DOHH2 (cell line): ENCODE data around the gene CACHD1.

Experiments used
- H3F3A ChIP-seq: fragments of 200-600 bp; sonication (generic), shearing (Covaris generic); 2 replicates; pipeline ENCODE4 v1.6.0; 2016; ENCODE audit warnings: antibody characterized with exemption, mild to moderate bottlenecking; ENCODE audit not compliant: control insufficient read depth, insufficient read depth
- H3K27ac ChIP-seq: fragments of 200-600 bp; sonication (generic); 2 replicates; pipeline ENCODE4 v1.5.1; 2014; ENCODE audit warnings: low read depth, mild to moderate bottlenecking, low read length, moderate library complexity
- H3K27me3 ChIP-seq: fragments of 200-600 bp; sonication (generic); 2 replicates; pipeline ENCODE4 v1.6.1; 2014; ENCODE audit warnings: mild to moderate bottlenecking, low read length, mixed read lengths; ENCODE audit not compliant: control insufficient read depth
- H3K36me3 ChIP-seq: fragments of 200-600 bp; sonication (generic); 2 replicates; pipeline ENCODE4 v1.6.1; 2014; ENCODE audit warnings: mild to moderate bottlenecking, low read length, moderate library complexity, mixed read lengths; ENCODE audit not compliant: control insufficient read depth
- H3K4me1 ChIP-seq: fragments of 200-600 bp; sonication (generic); 2 replicates; pipeline ENCODE4 v1.6.1; 2014; ENCODE audit warnings: mild to moderate bottlenecking, low read length, mixed read lengths; ENCODE audit not compliant: control insufficient read depth
- H3K4me2 ChIP-seq: fragments of 200-600 bp; sonication (generic); 2 replicates; pipeline ENCODE4 v1.6.0; 2014; ENCODE audit warnings: mild to moderate bottlenecking, low read length, moderate library complexity
- H3K4me3 ChIP-seq: fragments of 200-600 bp; sonication (generic); 2 replicates; pipeline ENCODE4 v1.5.1; 2014; ENCODE audit warnings: mild to moderate bottlenecking, low read length, mixed read lengths
- H3K79me2 ChIP-seq: fragments of 200-600 bp; sonication (generic); 2 replicates; pipeline ENCODE4 v1.6.1; 2014; ENCODE audit warnings: mild to moderate bottlenecking, low read length, mixed read lengths; ENCODE audit not compliant: control insufficient read depth
- H3K9me2 ChIP-seq: fragments of 200-600 bp; sonication (generic); replicated peaks from 2 replicates; pipeline ENCODE4 v1.6.1; 2014; ENCODE audit warnings: mild to moderate bottlenecking, low read length, mixed read lengths; ENCODE audit not compliant: control insufficient read depth
- H3K9me3 ChIP-seq: fragments of 200-600 bp; sonication (generic); 2 replicates; pipeline ENCODE4 v1.6.1; 2014; ENCODE audit warnings: antibody characterized with exemption, low read length, mixed read lengths; ENCODE audit not compliant: control insufficient read depth, insufficient read depth
- H4K20me1 ChIP-seq: fragments of 200-600 bp; sonication (generic); 2 replicates; pipeline ENCODE4 v1.6.0; 2014; ENCODE audit warnings: low read depth, mild to moderate bottlenecking, antibody characterized with exemption, low read length, moderate library complexity; ENCODE audit not compliant: control insufficient read depth, insufficient read depth
- CTCF ChIP-seq: fragments of 200-600 bp; sonication (generic); IDR thresholded peaks from one replicate; pipeline ENCODE4 v1.5.1; 2014; ENCODE audit warnings: antibody characterized with exemption, mild to moderate bottlenecking, low read depth, low read length; ENCODE audit not compliant: poor library complexity, severe bottlenecking
- EZH2phosphoT487 ChIP-seq: fragments of 200-600 bp; sonication (generic); IDR thresholded peaks from 2 replicates; pipeline ENCODE4 v1.6.1; 2017; ENCODE audit warnings: borderline replicate concordance, mild to moderate bottlenecking, antibody characterized with exemption, low read length, moderate library complexity, mixed read lengths

The CACHD1 gene

DNA sequence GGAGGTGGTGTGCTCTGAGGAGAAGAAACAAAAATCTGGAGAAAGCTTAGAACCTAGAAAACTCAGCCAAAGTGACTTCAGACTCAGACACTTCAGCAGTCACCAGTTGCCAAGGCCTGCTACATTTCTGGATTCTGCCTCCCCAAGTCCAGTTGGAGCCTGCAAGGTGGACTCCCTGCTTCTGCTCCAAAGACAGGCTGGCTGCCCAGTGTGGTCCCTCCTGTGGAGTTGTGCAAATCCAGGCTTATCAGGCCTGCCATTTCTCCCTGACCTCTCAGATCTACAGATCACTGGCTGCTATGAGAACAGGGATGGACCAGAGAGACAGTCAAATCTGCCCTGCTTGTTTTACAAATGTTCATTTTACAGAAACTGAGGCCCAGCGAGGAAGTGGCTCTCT, 9.9 kb downstream of the CACHD1 start:
- no peak overlapping the region for H3K4me3 ChIP-seq
- no peak for TF ChIP-seq CTCF
- no peak for TF ChIP-seq EZH2phosphoT487
- no peaks in the 10 kb centered on the region for H3K36me3 ChIP-seq
- no peak overlapping the region for H3K4me2 ChIP-seq
- no peaks in the 10 kb centered on the region for H3K4me1 ChIP-seq
- H3F3A ChIP-seq = no peaks in the 10 kb centered on the region
- H3K79me2 ChIP-seq = no peaks in the 10 kb centered on the region
- peaks cover 8% of the 10 kb centered on the region; the same call in 1 of the 2 replicates for H3K27me3 ChIP-seq
- H3K9me2 ChIP-seq = no peaks in the 10 kb centered on the region
- H4K20me1 ChIP-seq = no peaks in the 10 kb centered on the region; the same call in 1 of the 2 replicates
- H3K27ac ChIP-seq = no peak overlapping the region
- no peaks in the 10 kb centered on the region for H3K9me3 ChIP-seq

DNA sequence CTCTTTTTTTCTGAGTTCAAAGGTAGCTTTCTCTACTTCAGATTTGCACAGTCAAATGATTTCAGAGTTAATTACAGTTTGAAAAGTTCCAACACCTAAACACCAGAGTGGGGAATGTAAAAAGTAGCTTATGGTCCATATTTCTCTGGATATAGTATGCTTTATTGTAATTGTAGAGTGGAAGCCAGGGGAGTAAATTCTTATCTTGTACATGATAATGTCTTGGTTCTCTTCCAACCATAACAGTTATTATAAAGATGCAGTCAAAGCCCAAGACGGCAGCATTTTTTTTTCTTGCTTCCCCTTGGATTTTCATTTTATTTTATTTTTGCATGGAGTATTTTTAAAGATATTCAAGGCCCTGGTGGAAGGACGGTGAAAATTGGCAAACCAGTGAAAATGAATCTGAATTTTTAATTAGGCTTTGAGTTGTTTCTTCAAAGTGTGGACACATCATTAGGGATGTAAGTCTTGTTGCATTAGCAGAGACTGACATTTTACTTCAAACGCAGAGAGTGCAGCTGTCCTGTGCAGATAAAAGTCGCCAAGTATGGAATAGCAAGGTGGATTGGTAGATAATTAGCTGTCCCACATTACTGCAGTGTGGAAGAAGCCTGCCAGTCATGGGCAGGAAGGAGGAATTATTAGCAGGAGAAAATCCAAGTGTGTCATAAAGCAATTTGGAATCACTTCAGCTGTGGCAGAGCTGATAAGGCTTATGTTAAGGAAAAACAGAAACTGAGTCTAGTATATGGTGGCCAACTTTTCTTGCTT, 11.3 kb downstream of the CACHD1 start:
- H3K36me3 ChIP-seq = no peaks in the 10 kb centered on the region
- no peaks in the 10 kb centered on the region for H3K79me2 ChIP-seq
- H3K4me3 ChIP-seq = no peak overlapping the region
- no peaks in the 10 kb centered on the region for H3K9me2 ChIP-seq
- H3F3A ChIP-seq = no peaks in the 10 kb centered on the region
- H3K9me3 ChIP-seq = no peaks in the 10 kb centered on the region
- no peak overlapping the region for H3K27ac ChIP-seq
- H3K27me3 ChIP-seq = peaks cover 8% of the 10 kb centered on the region; the same call in 1 of the 2 replicates
- H4K20me1 ChIP-seq = no peaks in the 10 kb centered on the region; the same call in 1 of the 2 replicates
- no peak overlapping the region for H3K4me2 ChIP-seq
- TF ChIP-seq CTCF (no peak), EZH2phosphoT487 (no peak)
- no peaks in the 10 kb centered on the region for H3K4me1 ChIP-seq

DNA sequence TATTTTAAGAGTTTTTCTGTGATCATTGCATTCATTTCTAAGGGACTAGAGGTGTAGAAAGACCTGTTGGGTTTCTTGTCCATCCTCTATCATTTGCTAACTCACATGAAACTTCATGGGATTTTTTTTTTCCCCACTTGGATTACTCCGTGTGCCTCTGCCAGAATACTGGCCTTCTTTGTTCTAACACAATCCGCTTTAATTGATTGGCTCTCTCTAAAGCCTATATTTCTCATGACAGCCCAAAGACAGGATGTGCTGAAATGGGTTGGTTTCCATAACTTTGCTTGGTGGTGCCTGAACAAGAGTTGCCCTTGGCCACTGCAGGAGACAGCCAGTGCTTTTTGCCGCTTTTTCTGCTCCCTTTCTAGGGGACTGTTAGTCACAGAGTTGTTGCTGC, 12.2 kb downstream of the CACHD1 start:
- Histone ChIP-seq H3K27me3 (peaks cover 10% of the 10 kb centered on the region; the same call in 1 of the 2 replicates), H3K9me3 (no peaks in the 10 kb centered on the region), H3K9me2 (no peaks in the 10 kb centered on the region), H3K4me2 (no peak overlapping the region), H3K79me2 (no peaks in the 10 kb centered on the region), H3K4me3 (no peak overlapping the region), H3K27ac (no peak overlapping the region), H3K36me3 (no peaks in the 10 kb centered on the region), H3F3A (no peaks in the 10 kb centered on the region), H3K4me1 (no peaks in the 10 kb centered on the region), H4K20me1 (no peaks in the 10 kb centered on the region)
- TF ChIP-seq CTCF = no peak
- no peak for TF ChIP-seq EZH2phosphoT487
